ENCODE data around the gene VLDLR.

The VLDLR gene

DNA sequence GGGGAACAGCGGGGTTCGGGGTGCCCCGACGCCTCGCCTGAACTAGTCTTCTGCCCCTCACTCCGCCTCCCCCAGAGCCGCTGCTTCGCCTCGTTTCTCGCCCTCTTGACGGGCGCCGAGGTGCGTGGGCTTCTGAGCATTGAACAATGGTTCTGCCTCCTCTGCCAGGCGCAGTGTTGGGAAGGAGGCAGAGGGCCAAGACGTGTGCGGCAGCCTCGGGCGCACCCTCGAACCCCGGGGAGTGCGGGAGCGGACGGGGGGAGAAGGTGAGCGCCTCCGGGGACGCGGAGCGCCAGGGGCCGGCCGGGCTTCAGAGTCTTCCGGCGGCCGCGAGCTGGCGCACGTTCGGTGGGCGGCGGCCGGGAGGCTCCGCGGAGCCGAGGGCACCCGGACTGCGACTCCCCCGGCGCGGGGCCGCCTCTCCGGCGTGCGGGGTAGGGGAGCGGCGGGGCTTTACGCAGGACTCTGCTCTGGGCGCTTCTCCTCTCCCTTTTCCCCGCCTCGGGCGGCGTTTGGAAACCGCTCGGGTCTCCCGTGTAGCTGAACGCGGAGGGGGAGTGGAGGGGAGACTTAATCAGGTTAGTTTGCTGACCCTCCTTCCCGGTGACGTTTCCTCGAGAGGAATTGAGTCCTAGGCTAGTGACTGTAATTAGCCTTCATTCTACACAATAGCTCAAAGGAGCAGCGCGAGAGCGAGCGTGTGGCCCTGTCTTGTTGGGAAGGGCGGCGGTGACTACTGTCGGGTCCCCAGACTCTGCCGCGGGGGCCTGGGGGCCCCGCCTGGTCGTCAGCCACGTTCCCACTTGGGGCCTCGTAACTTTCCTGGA, 1.1 kb downstream of the VLDLR start:
- peak; percentile 11 for DNase-seq

DNA sequence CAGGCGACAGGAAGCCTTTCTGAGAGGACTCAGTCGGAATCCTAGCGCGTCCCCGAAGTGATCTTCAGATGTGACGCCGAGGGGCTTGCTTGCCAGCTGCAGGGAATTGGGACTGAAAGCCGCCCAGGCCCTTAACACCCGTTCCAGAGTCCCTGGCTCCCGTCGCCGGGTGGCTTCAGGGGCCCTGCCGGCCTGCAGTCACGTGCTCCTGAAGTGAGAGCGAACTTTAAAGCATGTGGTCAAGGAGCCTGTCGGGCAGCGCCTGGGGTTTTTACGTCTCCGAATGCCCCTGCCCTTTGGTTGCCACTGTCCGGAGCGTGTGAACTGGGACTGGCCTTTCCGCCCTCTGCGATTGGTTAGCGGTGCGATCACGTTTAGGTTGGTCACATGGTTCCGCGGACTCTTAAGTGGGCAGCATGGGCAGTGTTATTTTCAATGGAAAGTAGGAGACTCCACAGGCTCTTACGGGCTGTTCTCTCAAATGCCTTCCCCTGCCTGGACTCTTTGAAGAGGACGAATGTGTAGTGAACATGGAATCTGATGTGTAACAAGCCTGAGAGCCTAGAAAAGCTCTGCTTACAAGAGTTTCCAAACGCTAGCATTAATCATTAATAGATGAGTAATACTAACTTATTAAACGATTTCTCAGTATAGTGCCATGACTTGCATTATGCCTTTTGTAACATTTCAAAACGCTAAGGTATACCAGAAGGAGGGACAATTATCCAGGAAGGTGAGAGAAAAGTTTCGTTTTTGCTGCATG, 1.9 kb downstream of the VLDLR start:
- DNase-seq: peak; percentile 5

DNA sequence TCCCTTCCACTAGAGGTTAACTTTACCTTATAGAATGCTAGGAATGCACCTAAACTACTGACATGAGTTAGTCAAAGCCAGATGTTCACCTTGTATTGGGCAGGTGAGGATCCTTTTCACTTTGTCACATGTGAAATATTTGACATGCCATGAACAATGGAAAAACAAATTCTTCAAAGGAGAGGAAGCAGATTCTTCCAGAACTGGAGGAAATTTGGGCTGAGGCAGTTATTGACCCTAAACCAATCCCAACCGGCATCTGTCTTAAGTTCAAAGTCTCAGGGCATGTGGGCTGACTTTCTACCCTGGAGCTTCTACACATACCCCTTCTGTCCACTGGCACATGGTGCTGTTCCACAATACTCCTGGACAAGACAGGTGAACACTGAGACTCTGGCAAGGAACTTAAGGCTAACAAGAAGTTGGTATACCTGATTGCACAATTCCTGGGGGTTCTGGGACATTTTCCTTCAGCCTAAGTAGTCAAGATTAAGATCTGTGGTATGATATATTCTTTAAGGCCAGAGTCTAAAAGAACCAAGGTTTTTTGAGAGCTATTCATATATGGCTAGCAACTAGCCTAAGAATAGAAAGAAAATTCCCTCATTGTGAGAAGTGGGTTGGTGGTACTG, 2.6 kb downstream of the VLDLR start:
- DNase-seq: no peak

DNA sequence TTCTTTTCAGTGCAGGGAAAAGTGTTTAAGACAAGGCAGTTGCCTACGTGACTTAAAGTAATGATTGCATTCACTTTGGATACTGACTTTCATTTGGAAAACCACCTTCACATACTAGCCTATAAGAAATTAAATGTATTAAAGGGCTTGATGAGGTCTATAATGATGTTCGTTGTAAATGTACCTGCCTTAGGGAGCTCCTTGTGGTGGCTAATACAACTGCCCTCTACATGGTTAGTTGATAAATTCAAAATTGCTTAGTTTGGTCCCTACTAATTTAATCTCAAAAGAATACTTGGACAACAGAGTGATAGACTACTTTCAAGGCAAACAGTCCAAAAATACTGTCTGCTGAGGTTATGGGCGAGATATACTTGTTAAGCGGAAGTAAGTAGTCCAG, 3.8 kb downstream of the VLDLR start:
- DNase-seq: no peak

DNA sequence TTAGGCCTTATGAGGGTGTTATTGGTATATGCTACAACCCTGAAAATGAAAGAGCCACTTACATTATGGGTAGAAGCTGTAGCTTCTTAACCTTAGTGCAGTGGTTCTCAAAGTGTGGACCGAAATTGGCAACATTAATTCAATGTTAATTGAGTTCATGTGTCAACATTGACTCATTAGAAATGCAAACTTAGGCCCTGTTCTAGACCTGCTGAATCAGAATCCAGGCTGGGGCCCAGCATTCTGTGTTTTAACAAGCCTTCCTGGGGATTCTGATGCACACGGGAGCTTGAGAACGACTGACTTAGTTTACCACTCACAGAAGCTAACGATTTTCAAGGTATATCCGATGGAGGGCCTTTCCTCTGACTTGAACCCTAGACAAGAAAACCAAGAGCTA, 7.3 kb downstream of the VLDLR start:
- DNase-seq: no peak

DNA sequence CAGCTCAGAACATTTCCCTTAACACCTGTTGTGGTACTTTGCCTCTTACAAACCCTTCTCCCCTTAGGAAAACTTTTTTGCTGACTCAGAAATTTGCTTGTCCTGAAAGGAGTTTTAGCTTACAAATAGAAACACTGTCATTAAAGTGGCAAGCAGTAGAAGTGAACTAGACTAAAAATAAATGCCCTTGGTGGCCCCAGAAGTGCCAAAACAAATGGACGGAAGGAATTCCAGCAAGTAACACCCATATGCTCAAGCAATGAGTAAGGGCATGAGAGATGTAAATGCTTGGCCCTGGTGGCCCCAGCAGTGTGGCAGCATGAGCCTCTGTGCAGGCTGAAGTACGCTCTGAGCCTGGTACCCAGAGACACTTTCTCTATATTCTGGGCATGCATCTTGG, 8.6 kb downstream of the VLDLR start:
- DNase-seq: no peak

- no peak for DNase-seq
These were observed 9.7 kb downstream of the VLDLR start for GRCh38 chr9:2631263-2631662.

DNA sequence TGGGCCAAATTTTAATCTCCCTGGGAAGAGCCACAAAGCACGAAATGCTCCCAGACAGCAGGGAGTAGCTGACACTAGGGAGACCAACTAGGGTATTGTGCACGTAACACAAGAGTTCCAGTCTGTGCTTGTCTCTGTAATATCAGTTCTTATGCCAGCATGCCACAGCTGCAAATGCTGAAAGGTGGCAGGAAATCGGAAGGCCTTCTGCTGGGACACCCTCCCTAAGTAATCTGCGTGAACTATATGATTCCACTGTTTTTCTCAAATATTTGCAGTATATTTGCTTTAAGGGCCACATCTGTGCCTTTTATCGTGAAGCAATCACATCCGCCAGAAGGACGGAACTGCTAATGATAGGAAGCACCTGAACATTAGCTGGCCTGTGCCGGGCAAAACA, 12.6 kb downstream of the VLDLR start:
- no peak for DNase-seq

DNA sequence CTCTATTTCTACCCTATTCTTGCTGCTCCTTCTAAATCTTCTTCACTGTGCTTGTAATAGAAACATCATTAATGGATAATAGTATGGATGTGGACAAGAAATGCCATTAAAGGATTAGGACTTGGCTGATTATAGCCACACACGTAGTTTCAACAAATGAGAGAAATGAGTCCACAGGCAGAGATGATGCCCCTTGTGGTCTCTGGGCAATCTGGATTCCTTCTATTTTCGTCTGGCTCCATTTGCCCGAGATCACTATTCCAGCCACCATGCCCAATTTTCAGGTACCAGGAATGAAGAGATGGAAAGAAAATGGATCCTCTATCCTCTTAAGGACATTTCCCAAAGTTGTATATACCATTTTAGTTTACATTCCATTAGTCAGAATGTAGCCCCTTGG, 13.2 kb downstream of the VLDLR start:
- no peak for DNase-seq

DNA sequence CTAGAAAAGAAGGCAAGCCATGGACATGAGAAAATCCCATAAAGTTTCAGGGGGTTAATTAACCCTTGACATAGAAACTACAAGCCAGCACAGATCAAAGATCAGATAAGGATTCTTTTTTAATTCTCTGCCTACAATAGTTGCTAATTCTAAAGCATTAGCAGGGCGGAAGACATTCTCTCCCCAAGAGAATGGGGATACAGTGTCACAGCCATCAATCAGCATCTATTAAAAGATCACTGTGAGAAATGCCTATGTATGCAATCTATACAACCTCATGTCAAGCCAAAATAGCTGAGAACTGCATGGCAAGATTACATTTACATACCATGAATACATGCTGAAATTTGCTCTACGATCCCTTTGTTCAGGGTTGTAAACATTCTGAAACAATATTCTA, 14.3 kb downstream of the VLDLR start:
- DNase-seq: no peak

DNA sequence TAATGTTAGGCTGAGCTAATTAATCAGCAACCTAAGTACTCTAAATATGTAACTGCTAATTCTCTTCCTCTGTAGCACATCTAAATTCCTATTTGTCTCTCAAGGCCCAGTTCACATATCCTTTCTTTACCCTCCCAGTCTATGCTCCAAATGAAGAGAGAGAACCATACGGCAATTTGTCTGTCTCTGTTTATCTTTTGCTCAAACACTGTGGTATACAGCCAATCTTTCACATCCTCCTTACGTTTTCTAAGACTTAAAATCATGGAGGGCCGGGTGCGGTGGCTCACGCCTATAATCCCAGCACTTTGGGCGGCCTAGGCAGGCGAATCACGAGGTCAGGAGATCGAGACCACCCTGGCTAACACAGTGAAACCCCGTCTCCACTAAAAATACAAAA, 15.8 kb downstream of the VLDLR start:
- no peak for DNase-seq

- no peak for DNase-seq
These were observed 17.5 kb downstream of the VLDLR start for GRCh38 chr9:2638871-2639673.

- DNase-seq: no peak
These were observed 18.2 kb downstream of the VLDLR start for GRCh38 chr9:2639786-2640185.

DNA sequence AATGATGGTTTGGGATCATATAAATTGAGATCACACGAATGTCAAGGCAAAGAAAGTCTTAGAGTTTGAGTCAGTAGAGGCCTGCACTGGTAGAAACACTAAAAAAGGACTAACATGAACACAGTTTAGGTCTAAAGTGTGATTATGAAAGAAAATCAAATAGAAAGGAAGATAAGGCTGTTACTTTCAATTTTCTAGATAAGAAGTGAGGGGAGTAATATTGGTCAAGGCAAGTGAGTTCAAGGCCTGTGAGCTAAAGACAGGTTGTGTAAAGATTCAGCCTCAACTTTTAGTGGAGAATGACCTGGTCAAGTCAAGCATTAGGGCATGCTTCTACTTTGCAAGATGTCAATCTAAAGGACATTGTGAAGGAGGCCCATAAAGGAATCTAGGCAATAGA, 19.0 kb downstream of the VLDLR start:
- no peak for DNase-seq

GRCh38 chr9:2641033-2641432, 19.4 kb downstream of the VLDLR start:
- no peak for DNase-seq

- DNase-seq: no peak
These were observed 20.5 kb downstream of the VLDLR start for GRCh38 chr9:2642068-2642467.

GRCh38 chr9:2645569-2645968, 24.0 kb downstream of the VLDLR start:
- DNase-seq: no peak

- peak; percentile 9 for DNase-seq
These were observed 33.9 kb downstream of the VLDLR start for GRCh38 chr9:2655411-2655901.

DNA sequence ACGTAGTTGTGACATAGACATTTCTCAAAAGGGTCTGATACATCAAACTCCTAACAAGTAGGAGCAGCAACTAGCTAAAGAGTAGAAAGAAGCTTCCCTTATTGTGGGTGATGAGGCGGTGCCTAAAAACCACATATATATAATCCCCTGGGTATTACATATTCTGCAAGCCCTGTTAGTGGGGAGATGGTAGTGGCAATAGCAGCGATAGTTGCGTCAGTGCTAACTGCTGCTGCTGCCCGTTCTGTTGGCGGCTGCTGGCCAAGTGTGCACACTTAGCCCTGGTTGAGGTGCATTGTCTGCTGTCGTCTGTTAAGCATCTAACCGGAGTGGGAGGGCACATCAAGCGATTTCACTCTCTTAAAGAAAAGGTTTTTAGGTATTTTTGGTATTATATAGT, 35.8 kb downstream of the VLDLR start:
- peak; percentile 18 for DNase-seq

- no peak for DNase-seq
These were observed 40.9 kb downstream of the VLDLR start for GRCh38 chr9:2662496-2662895.

DNA sequence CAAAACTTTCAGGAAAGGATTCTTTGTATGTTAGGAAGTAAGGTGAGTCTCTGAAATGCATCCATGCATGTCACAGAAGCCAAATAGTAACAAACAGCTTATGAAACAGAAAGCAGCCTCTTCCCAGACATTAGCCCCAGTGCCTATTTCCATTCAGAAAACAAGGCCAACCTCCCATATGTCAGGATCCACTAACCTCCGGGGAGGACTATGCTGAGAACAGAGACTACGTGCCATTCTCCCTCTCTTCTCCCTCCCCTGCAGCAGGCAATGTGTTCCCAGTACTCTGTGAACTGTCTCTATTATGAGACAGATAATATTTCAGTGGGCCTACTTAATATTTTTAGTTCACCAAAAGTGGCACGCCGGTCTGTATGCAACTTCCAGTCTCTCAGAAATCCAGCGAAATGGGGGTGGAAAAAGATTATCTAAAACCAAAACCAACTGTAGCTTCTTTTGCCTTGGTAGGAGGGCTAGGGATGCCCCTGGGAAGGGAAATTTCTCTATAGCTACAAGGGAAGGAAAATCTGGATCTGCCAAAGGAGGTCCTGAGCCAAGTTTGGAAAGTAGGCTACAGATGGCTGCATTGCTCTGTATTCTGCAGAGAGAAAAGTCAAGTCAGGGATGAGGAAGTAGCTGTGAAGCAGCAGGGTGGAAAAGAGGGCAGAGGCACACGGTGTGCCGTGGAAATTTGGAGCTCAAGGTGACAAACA, 42.0 kb downstream of the VLDLR start:
- no peak for DNase-seq
